T follicular helper cell (primary cell): ENCODE data around the gene CASK.
"Not testable (repeated sequence)": the region's sequence is repeated elsewhere in the genome, so short reads cannot be mapped to it uniquely, and the experiment has no call there.

Experiments used
- DNase-seq: peaks from one replicate; pipeline ENCODE4 v3.0.0-alpha.2; 2020; ENCODE audit warnings: low read depth

The CASK gene

DNA sequence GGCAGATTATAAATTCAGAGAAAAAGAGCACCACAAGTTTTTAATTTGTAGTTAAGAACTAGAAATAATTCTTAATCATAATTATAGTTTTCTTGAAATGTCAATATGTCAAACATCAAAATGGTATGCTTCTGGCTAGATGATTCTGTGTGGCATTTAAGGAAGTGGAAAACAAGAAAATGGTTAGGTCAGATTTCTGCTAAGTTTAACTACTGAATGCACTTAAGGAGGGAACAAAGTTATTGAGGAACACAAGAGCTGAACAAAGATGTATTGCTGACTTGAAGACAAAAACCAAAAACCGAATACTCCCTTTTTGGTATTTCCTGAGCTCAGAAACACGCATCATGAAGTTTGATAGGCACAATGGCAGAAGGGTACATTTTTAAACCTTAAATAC is 293.3 kb downstream of the CASK start:
- no peak for DNase-seq

DNA sequence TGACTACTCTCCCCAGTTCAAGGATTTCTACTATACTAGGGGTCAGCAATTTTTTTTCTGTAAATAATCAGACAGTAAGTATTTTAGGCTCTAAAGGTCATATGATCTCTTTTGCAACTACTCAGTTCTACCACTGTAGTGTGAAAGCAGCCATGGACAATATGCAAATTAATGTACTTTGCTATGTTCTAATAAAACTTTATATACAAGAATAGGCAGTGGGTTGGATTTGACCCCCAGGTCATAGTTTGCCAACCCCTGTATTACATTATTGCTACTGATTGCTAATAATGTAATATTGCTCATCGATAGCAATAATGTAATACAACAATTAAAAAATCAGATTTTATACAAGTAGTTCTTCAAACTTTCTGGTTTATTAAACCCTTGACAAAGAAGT is 293.8 kb downstream of the CASK start:
- DNase-seq: no peak

DNA sequence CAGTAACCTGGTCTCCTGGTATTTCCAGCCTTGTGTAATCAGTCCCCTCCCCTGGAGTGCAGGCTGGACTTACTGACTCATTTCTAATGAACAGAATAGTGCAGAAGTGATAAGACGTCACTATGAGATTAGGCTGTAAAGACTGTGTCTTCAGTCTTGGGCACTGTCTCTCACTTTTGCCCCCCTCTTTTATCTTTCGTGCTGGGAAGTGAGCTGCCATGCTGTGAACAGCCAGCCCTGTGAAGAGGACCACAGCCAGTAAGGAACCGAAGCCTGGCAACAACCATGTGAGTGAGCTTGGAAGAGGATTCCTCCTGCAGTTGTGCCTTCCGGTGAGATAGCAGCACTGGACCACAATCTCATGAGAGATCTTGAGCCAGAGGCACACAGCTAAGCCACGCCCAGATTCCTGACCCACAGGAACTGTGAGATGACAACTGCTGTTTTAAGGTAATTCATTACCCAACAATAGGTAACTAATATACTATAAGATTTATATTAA is 302.1 kb downstream of the CASK start:
- DNase-seq: no peak

DNA sequence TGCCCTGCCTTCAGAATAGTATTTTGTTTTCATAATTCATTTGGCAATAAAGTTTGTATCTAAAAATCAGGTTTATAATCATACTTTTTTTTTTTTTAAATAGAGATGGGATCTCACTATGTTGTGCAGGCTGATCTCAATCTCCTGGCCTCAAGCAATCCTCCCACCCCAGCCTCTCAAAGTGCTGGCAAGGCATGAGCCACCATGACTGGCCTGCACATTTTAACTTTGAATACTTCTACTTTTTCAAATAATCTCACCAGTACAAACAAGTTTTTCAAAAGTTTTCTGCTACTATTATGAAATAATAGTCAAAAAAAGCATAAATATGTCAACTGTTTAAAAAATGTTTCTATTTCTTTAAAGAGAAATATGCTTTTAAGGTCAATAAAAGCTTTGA is 304.1 kb downstream of the CASK start:
- DNase-seq: no peak

DNA sequence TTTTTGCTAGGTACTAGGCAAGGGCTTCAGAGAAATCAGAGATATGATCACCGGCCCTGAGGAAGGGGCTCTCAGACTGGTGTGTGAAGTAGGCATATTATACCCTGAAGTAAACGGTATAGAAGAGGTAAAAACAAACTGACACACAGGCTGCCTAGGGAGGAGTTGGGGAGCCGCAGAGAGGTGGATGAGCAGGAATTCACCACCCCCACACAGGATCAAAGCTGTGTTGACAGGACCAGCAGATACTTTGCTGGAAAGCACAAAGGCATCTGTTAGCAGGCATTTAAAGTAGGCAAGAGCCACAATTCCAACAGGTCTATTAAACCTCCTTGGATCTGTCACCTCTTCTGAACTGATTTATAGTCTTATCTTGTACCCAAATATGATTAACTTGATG is 306.4 kb downstream of the CASK start:
- no peak for DNase-seq

DNA sequence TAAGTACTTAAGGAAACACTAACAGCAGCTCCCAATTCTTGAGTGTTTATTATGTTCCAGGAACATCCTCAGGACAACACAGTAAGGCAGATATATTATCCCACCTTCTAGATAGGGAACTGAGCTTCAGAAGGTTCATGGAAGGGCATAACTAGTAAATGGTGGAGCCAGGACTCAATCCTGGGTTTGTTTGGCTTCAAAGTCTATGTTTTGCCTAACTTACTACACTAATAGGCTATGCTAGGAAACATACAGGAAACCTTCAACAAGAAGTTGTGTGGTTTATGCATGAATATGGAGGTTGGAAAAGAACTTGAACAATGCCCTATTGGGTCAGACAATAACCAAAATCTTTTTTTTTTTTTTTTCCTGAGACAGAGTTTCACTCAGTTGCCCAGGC is 307.1 kb downstream of the CASK start:
- DNase-seq: no peak

DNA sequence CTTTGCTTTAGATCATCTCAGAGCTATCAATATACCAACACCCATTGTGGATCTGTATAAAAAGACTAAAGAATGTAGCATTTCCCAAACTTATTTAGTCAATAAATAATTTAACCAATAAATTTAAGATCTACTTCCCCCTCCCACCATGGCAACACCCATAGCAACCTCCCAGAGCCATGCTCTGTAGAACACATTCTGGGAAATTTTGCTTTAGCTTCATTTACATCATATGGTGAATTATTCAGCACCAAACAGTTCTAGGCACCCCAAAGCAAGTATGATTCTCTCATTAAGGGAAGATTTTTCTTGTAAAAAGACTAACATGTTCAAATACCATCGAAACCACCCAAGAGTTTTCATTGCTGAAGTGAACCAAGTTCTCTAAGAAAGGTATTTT is 315.1 kb downstream of the CASK start:
- DNase-seq: no peak

DNA sequence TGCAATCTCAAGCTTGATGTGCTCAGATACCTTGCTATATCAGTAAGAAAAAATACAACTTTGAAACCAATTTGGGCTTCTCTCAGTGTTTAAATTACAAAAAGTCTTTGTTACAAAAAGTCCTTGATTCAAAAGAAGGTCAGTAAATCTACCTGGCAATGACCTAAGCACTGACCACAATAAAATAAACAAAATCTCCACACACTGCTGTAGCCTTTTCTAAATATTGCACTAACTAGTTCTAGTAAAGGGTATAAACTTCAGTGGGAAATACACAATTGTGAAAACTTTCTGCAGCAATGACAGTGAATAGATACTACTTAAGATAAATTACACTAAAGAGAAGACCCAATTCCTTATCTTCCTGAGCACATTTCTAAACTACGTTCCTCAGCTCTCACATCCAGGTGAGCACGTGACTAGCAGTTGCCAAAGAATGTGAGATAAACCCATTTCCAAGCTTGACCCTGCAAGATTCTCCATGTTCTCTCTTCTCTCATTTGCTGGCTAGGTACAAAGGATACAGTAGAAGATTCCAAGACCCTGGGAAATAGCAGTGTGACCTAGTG is 316.0 kb downstream of the CASK start:
- DNase-seq: no peak

DNA sequence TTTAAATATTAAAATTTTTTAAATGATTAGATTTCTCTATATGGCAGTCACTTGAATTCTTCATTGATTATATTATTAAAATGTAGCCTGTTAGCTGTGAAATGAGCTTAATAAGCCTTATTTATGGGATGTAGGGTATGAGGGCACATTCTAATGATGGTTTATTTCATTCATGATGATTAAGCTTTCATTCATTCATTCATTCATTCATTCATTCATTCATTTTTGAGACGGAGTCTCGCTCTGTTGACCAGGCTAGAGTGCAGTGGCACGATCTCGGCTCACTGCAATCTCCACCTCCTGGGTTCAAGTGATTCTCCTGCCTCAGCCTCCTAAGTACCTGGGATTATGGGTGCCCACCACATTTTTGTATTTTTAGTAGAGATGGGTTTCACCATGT is 317.3 kb downstream of the CASK start:
- not testable (repeated sequence) for DNase-seq

DNA sequence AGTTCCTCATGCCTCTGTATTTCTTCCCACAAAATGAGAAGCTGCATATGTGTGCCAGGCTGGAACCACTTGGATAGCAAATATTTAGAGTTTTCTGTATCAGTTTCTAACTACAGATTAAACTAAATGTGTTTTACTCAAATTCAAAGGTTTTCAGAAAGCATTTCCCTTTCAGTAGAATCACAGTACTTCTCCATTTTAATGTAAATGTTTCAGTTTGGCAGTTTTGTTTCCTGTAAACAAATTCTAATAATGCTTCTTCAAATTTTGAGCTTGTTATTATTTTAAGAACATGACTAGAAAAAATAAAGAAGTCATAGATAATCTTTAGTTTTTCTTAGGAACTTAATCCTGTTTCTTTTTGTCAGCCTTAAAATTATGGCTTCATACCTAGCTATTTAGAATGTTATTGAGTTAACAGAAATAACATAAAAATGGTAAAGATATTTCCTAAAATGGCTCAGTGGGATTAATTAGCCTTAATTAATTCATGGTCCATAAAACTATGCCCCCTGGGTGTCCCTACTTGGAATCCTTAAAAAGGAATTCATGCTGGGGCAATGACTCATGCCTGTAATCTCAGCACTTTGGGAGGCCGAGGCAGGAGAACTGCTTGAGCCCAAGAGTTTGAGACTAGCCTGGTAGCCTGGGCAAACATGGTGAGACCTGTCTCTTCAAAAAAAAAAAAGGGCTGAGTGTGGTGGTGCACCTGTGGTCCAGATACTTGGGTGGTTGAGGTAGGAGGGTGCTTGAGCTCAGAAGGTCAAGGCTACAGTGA is 318.4 kb downstream of the CASK start:
- no peak for DNase-seq

DNA sequence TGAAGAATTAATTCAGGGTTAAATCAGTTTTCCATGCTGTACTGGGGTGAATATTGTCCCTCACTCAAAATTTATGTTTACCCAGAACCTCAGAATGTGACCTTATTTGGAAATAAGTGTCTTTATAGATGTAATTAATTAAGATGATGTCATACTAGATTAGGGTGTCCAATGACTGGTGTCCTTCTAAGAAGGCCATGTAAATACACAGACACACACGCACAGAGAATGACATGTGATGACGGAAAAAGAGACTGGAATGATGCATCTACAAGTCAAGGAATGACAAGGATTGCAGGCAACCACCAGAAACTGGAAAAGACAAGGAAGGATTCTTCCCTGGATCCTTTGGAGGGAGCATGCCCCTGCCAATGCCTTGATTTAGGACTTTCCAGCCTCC is 319.2 kb downstream of the CASK start:
- no peak for DNase-seq

DNA sequence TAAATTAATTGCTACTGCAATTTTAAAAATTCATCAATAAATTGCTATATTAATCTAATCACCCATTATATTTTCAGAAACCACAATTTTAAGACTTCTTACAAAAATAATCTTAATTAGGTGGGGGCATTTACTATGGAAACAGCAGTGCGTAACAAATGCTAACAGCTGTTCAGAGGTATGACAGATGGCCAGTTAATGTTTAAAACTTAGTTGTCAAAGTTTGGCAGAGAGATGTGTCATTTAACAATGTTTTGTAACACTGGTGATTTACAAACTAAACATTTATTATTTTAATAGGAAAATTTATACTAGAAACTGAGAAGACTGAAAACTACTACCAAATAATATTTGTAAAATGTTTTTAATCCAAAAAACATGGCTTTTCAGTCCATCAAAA is 319.8 kb downstream of the CASK start:
- no peak for DNase-seq

DNA sequence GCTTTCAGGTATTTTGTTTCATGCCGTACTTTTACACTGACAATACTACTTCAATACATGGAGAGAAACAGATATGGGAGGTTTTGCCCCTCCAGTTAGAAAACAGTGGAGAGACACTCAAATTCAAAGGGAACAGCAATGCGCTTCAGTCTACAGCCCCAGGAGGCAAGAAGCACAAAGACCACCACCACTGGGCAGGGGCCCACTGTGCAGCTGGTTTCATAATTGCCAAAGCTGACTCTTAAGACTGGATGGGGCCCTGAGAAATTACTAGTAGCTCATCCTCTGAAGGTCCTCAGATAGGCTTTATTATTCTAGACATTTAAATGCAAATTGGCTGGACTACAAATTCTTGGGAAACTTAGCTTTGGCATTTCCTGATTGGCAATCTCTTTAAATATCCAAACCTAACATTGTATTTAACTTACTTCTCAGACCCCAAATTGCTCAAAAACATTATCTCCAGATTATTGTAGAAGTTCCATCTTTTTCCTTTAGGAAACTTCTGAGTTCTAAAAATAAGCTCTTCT is 320.5 kb downstream of the CASK start:
- no peak for DNase-seq

DNA sequence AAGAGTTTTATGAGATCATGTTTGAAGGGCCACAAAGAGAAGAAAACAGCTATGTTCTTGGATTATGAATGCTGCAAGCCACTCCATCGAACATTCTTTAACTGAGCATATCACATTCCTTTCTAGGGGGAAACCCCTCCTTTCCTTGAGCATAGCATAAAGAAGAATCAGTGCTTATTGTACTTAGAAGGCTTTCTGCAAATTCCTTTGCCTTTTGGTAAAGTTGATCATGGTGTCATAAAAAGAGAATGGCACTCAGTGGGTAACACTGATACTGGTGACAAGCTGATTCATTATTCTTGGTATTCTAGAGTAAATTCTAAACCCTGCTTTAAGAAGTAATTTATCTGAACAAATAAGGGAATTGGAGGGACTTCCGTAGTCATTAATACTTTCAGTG is 323.1 kb downstream of the CASK start:
- DNase-seq: no peak

DNA sequence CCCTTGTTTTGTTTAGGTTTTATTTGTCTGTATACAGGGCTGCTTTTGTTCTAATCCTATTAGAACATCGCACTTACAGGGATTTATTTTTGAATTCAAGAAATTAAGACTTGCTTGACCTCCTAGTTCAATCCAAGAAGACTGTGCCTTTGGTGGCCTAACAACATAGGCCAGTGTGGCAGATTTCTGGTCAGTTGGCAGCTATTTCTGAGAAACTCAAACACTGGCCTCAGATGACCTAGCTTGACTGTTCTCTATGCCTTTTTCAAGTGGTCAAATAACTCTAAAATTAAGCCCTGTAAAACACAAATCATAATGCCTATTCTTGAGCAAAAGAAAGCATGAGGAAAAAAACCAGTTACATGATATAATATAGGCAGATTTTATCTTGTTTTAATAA is 323.8 kb downstream of the CASK start:
- no peak for DNase-seq

DNA sequence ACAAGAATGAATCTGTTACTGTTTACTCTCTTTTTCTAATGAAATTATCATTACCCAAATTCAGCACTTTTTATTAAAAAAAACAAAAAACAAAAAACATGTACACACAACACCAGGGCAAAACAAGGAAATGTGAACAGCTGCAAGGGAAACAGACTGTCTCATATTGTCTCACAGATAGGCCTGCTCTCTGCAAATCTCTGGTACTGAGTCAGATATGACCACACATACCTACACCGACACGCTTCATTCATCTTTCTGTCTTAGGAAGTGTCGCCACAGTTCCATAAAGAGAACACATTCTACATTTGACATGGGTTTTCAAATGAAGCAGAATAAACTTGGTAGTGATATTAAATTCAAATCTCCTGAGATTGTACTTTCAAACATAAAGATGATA is 326.8 kb downstream of the CASK start:
- DNase-seq: no peak

DNA sequence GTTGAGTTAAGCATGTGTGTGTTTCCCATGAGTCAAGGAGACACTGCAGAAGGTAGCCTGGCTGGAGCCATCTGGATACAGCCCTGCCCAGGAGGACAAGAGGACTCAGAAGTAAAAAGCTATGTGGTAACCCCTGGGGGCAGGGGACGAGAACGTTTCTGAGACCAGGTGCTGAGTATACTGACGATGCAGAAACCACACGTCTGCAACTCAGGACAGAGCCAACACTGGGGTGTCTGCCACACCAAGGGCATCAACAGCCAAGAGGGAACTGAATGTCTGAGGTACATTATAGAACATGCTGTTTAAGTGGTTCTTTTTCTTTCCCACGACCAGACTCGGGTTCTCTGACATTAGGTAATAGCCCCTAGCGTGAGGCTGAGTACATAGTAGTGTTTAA is 328.7 kb downstream of the CASK start:
- DNase-seq: no peak

DNA sequence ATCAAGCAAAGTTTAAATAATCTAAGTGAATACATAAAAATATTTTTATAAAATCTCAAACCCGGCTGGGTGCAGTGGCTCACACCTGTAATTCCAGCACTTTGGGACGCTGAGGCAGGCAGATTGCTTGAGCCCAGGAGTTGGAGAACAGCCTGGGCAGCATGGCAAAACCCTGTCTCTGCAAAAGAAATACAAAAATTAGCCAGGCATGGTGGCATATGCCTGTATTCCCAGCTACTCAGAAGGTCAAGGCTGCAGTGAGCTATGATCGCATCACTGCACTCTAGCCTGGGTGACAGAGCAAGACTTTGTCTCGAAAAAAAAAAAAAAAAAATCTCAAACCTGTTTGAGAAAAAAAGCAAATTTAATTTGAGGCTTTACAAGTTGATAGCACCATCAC is 331.4 kb downstream of the CASK start:
- no peak for DNase-seq

DNA sequence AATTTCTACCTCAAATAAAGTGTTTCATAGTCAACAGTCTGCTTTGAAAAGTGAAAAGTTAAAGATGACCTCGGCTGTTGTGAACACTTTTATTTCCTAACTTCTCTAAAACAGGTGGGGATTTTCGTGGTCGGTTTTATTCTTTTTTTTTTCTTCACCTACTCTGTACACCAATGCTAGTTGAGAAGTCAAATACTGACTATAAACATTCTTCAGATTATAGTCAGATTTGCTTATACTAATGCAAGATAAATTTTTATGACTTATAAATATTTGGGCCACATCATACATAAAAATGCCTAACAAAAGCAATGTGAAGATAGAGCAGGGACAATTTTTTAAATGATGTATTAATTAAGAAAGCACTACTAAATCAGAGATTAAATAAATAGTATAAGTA is 332.7 kb downstream of the CASK start:
- DNase-seq: no peak

DNA sequence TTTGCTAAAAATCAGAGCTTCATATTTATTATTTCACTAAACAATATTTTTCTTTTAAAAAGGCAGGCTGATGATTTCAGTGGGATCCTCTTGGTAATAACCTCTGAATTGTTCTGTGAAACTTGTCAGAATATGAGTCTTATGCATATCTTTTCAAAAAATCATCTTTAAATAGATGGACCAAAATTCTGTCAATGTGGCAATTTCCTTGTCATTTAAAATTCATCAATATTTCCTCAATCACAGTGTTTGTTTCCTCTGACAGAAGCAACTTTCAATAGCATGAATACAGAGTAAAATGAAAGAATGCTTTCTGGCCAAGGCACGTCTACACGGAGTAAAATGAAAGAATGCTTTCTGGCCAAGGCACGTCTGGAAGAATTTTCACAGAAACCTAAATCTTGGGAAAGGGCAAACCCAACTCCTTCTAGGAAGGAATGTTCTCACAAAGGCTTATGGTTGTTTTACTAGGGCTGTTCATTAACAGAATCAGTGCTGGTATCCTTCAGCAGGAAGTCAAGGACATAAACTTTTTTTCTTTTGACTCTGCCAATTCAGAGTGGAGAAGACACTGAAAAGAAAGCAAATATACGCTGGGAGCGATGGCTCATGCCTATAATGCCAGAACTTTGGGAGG is 333.6 kb downstream of the CASK start:
- DNase-seq: no peak

DNA sequence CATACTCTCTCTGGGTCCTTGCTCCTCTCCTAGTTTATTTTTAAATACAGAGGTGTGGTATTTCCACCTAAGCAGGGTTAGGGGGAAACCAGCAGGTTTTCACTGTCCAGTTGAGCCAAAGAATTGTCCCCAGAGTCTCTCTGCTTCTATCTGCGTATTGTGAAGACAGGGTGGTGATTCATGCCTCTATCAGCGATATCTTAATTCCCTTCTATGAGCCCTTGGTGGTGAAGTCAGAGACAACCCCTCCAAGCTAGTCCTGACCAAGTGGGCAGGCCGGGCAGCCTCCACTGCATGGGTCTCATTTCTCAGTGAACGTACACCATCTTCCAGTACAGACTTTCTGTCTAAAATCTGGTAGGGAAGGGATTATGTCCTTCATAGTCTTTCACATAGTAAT is 335.1 kb downstream of the CASK start:
- no peak for DNase-seq

DNA sequence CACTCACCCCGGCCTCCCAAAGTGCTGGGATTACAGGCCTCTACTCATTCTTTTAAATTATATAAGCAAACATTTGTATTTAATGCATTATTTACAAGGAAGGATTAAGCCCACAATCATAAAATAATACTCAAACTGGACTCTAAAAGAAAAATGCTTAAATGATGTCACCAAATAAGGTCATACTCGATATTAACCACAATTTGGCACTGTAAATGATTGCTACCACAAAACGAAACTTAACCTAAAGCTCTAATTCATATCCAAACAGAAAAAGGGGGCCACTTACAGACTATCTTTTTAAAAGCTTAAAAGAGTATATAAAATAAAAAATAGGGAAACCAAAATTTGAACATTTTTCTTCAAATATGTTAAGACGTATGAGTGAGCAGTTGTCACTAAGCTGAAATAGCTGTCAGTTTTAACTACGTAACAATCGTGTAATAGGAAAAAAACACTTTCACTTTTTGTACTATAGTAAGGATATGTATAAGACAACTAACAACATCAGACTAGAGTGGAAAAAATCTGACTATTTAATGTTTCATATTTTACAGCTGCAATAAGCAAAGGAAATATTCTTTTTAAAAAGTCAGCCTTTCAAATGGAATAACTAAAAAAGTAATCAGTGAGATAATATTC is 342.8 kb downstream of the CASK start:
- no peak for DNase-seq

DNA sequence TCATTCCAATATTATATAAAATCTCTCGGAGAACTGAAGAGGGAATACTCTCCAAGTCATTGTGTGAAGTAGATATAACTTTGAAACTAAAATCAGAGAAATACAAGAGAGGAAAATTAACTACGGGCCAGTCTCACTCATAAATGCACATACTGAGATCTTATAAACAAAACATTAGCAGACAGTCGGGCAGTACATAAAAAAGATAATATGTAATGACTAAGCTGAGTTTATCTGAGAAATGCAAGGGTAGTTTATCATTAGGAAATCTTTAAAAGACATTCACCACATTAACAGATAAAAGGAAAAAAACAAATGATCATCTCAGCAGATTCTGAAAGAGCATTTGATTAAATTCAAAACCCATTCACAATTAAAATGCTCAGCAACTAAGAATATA is 359.5 kb downstream of the CASK start:
- DNase-seq: no peak
